ENCODE results near the gene HPCAL1.
A peak's percentile ranks its signal among the peaks of the same experiment; 100 is the strongest.
"Not testable (repeated sequence)": the region's sequence is repeated elsewhere in the genome, so short reads cannot be mapped to it uniquely, and the experiment has no call there.

The HPCAL1 gene

GRCh38 chr2:10433947-10434885, 131.5 kb downstream of the HPCAL1 start:
- H3K27me3 Mint-ChIP-seq, result peaks cover 10% of the 10 kb centered on the region
- no peaks in the 10 kb centered on the region for H3K9me3 Mint-ChIP-seq
- H3K27ac Mint-ChIP-seq, result no peak overlapping the region
- H3K4me3 Mint-ChIP-seq, result no peak overlapping the region
- H3K4me1 Mint-ChIP-seq (ENCODE audit: low read depth), result peaks cover 14% of the 10 kb centered on the region
- H3K36me3 Mint-ChIP-seq (ENCODE audit: low read depth), result peaks cover 3% of the 10 kb centered on the region

GRCh38 chr2:10434886-10435819, 132.4 kb downstream of the HPCAL1 start:
- no peak overlapping the region for H3K27ac Mint-ChIP-seq
- peaks cover 14% of the 10 kb centered on the region for H3K4me1 Mint-ChIP-seq (ENCODE audit: low read depth)
- no peak overlapping the region for H3K4me3 Mint-ChIP-seq
- H3K27me3 Mint-ChIP-seq, result peaks cover 10% of the 10 kb centered on the region
- peaks cover 13% of the 10 kb centered on the region for H3K36me3 Mint-ChIP-seq (ENCODE audit: low read depth)
- no peaks in the 10 kb centered on the region for H3K9me3 Mint-ChIP-seq

GRCh38 chr2:10435820-10436204, 133.1 kb downstream of the HPCAL1 start:
- Mint-ChIP-seq H3K27ac (no peak overlapping the region), H3K36me3 (ENCODE audit: low read depth) (peaks cover 18% of the 10 kb centered on the region), H3K9me3 (no peaks in the 10 kb centered on the region), H3K4me3 (no peak overlapping the region), H3K4me1 (ENCODE audit: low read depth) (peaks cover 14% of the 10 kb centered on the region), H3K27me3 (peaks cover 9% of the 10 kb centered on the region)

GRCh38 chr2:10436583-10437110, 133.9 kb downstream of the HPCAL1 start:
- no peak overlapping the region for H3K27ac Mint-ChIP-seq
- no peaks in the 10 kb centered on the region for H3K9me3 Mint-ChIP-seq
- H3K27me3 Mint-ChIP-seq, result peaks cover 7% of the 10 kb centered on the region
- H3K4me3 Mint-ChIP-seq, result no peak overlapping the region
- peaks cover 18% of the 10 kb centered on the region for H3K4me1 Mint-ChIP-seq (ENCODE audit: low read depth)
- H3K36me3 Mint-ChIP-seq (ENCODE audit: low read depth), result peaks cover 27% of the 10 kb centered on the region

GRCh38 chr2:10437806-10438205, 135.1 kb downstream of the HPCAL1 start:
- Mint-ChIP-seq H3K36me3 (ENCODE audit: low read depth) (peaks cover 35% of the 10 kb centered on the region), H3K9me3 (no peaks in the 10 kb centered on the region), H3K27me3 (peaks cover 7% of the 10 kb centered on the region), H3K27ac (no peak overlapping the region), H3K4me1 (ENCODE audit: low read depth) (peaks cover 27% of the 10 kb centered on the region), H3K4me3 (no peak overlapping the region)

- H3K4me1 Mint-ChIP-seq (ENCODE audit: low read depth), result peaks cover 30% of the 10 kb centered on the region
- H3K4me3 Mint-ChIP-seq, result no peak overlapping the region
- no peaks in the 10 kb centered on the region for H3K9me3 Mint-ChIP-seq
- H3K27me3 Mint-ChIP-seq, result no peaks in the 10 kb centered on the region
- no peak overlapping the region for H3K27ac Mint-ChIP-seq
- peaks cover 44% of the 10 kb centered on the region for H3K36me3 Mint-ChIP-seq (ENCODE audit: low read depth)
Measured at GRCh38 chr2:10438688-10439087, 136.0 kb downstream of the HPCAL1 start.

- H3K4me1 Mint-ChIP-seq (ENCODE audit: low read depth), result peaks cover 36% of the 10 kb centered on the region
- no peak overlapping the region for H3K27ac Mint-ChIP-seq
- H3K36me3 Mint-ChIP-seq (ENCODE audit: low read depth), result peaks cover 51% of the 10 kb centered on the region
- no peak overlapping the region for H3K4me3 Mint-ChIP-seq
- H3K9me3 Mint-ChIP-seq, result no peaks in the 10 kb centered on the region
- no peaks in the 10 kb centered on the region for H3K27me3 Mint-ChIP-seq
Measured at GRCh38 chr2:10439185-10439879, 136.6 kb downstream of the HPCAL1 start.

GRCh38 chr2:10439971-10440370, 137.3 kb downstream of the HPCAL1 start:
- no peaks in the 10 kb centered on the region for H3K27me3 Mint-ChIP-seq
- no peaks in the 10 kb centered on the region for H3K9me3 Mint-ChIP-seq
- no peak overlapping the region for H3K27ac Mint-ChIP-seq
- H3K4me1 Mint-ChIP-seq (ENCODE audit: low read depth), result peaks cover 40% of the 10 kb centered on the region
- peaks cover 57% of the 10 kb centered on the region for H3K36me3 Mint-ChIP-seq (ENCODE audit: low read depth)
- H3K4me3 Mint-ChIP-seq, result no peak overlapping the region

- no peak overlapping the region for H3K4me3 Mint-ChIP-seq
- no peak overlapping the region for H3K27ac Mint-ChIP-seq
- H3K4me1 Mint-ChIP-seq (ENCODE audit: low read depth), result peaks cover 45% of the 10 kb centered on the region
- no peaks in the 10 kb centered on the region for H3K27me3 Mint-ChIP-seq
- H3K9me3 Mint-ChIP-seq, result no peaks in the 10 kb centered on the region
- peaks cover 62% of the 10 kb centered on the region for H3K36me3 Mint-ChIP-seq (ENCODE audit: low read depth)
Measured at GRCh38 chr2:10440736-10441135, 138.0 kb downstream of the HPCAL1 start.

GRCh38 chr2:10441948-10442347, 139.2 kb downstream of the HPCAL1 start:
- Mint-ChIP-seq H3K36me3 (ENCODE audit: low read depth) (peaks cover 69% of the 10 kb centered on the region), H3K4me3 (peak overlapping the region; percentile 17), H3K27ac (peak overlapping the region; percentile 77), H3K9me3 (no peaks in the 10 kb centered on the region), H3K4me1 (ENCODE audit: low read depth) (peaks cover 55% of the 10 kb centered on the region), H3K27me3 (no peaks in the 10 kb centered on the region)

GRCh38 chr2:10442469-10443126, 139.9 kb downstream of the HPCAL1 start:
- H3K9me3 Mint-ChIP-seq, H3K27me3 Mint-ChIP-seq: not testable (repeated sequence)
- H3K4me1 Mint-ChIP-seq (ENCODE audit: low read depth), result peaks cover 60% of the 10 kb centered on the region
- peaks cover 75% of the 10 kb centered on the region for H3K36me3 Mint-ChIP-seq (ENCODE audit: low read depth)
- H3K27ac Mint-ChIP-seq, result peak overlapping the region; percentile 77
- H3K4me3 Mint-ChIP-seq, result peak overlapping the region; percentile 17

- Mint-ChIP-seq H3K9me3 (no peaks in the 10 kb centered on the region), H3K4me3 (peak overlapping the region; percentile 94), H3K27me3 (no peaks in the 10 kb centered on the region), H3K36me3 (ENCODE audit: low read depth) (peaks cover 69% of the 10 kb centered on the region), H3K27ac (peak overlapping the region; percentile 92), H3K4me1 (ENCODE audit: low read depth) (peaks cover 66% of the 10 kb centered on the region)
Measured at GRCh38 chr2:10444463-10444862, 141.8 kb downstream of the HPCAL1 start.

GRCh38 chr2:10446631-10447030, 143.9 kb downstream of the HPCAL1 start:
- Mint-ChIP-seq H3K4me1 (ENCODE audit: low read depth) (peaks cover 73% of the 10 kb centered on the region), H3K36me3 (ENCODE audit: low read depth) (peaks cover 48% of the 10 kb centered on the region), H3K27me3 (no peaks in the 10 kb centered on the region), H3K27ac (peak overlapping the region; percentile 83), H3K4me3 (peak overlapping the region; percentile 94), H3K9me3 (no peaks in the 10 kb centered on the region)

Data from stimulated activated naive CD8-positive, alpha-beta T cell treated with anti-CD3 and anti-CD28 coated beads, Interleukin-15, Interleukin-2, amounts not matched to agents 100 ng/mL and 50 ng/mL, for 24 hours (primary cell).